HepG2 (cell line): ENCODE results near the gene HMBS. TPM values are rescaled to one million over a fixed set of nuclear protein-coding genes. Genes with fewer than 3 reads are reported as not detected.

ENCODE experiments used
- BORCS8-MEF2B ChIP-seq: sonication (generic); formaldehyde crosslinking; IDR thresholded peaks from 2 replicates; pipeline ENCODE4 v1.8.0; 2022; ENCODE audit warnings: mild to moderate bottlenecking, missing genetic modification reagents
- FIP1L1 ChIP-seq: fragments of 200-400 bp; formaldehyde crosslinking; IDR thresholded peaks from 2 replicates; pipeline ENCODE4 v1.6.1; 2018; ENCODE audit warnings: low read depth, mild to moderate bottlenecking, low read length, moderate library complexity, borderline replicate concordance; ENCODE audit not compliant: insufficient read depth
- NFAT5 ChIP-seq: sonication (generic); formaldehyde crosslinking; IDR thresholded peaks from 2 replicates; pipeline ENCODE4 v1.4.0; 2020; ENCODE audit warnings: missing genetic modification reagents
- RARG ChIP-seq: sonication (generic); formaldehyde crosslinking; IDR thresholded peaks from 2 replicates; pipeline ENCODE4 v1.4.0; 2020; ENCODE audit warnings: low read depth, mild to moderate bottlenecking, missing genetic modification reagents
- SKIL ChIP-seq: sonication (generic); formaldehyde crosslinking; IDR thresholded peaks from 2 replicates; pipeline ENCODE4 v1.8.0; 2022; ENCODE audit warnings: missing genetic modification reagents, mild to moderate bottlenecking, moderate library complexity, borderline replicate concordance
- ZBTB3 ChIP-seq: sonication (generic); formaldehyde crosslinking; IDR thresholded peaks from 2 replicates; pipeline ENCODE4 v1.4.0; 2020; ENCODE audit warnings: low read depth, mild to moderate bottlenecking, moderate library complexity, missing genetic modification reagents, borderline replicate concordance
- ZNF264 ChIP-seq: sonication (generic); formaldehyde crosslinking; IDR thresholded peaks from 2 replicates; pipeline ENCODE4 v1.4.0; 2020; ENCODE audit warnings: missing genetic modification reagents
- ZNF329 ChIP-seq: sonication (generic); formaldehyde crosslinking; IDR thresholded peaks from 2 replicates; pipeline ENCODE4 v1.9.0; 2021; ENCODE audit warnings: low read depth, mild to moderate bottlenecking, missing genetic modification reagents
- ZNF407 ChIP-seq: sonication (generic); formaldehyde crosslinking; IDR thresholded peaks from one replicate; pipeline ENCODE4 v1.5.1; 2020; ENCODE audit warnings: mild to moderate bottlenecking, missing genetic modification reagents; ENCODE audit errors: not compliant biosample characterization
- ZNF562 ChIP-seq: sonication (generic); formaldehyde crosslinking; IDR thresholded peaks from 2 replicates; pipeline ENCODE4 v1.8.0; 2022; ENCODE audit warnings: missing genetic modification reagents, borderline replicate concordance
- polyA plus RNA-seq, 8 experiments: library from polyadenylated mRNA; depleted of rRNA in 3 of 8; stranded (reverse) in 7 of 8; unstranded in 1 of 8; fragments of >200 nt; fragmentation: Illumina TruSeq in 4 of 8; extraction: Trizol in 4 of 8; gene quantifications; 2 replicates each; pipeline versions ENCODE4 v1.2.1 to v1.2.3, GENCODE V29; 2011 to 2016; ENCODE audit warnings: low read depth in 4 of 8, missing spikeins in 1 of 8, mixed read lengths in 1 of 8; ENCODE audit not compliant: insufficient read depth in 1 of 8
- total RNA-seq, 5 experiments: library from RNA; depleted of rRNA; stranded (reverse); fragments of >200 nt; fragmentation: Illumina TruSeq; extraction: Trizol; gene quantifications; 2 replicates each; pipeline ENCODE4 v1.2.3, GENCODE V29; 2016; ENCODE audit warnings: low read depth in 1 of 5

Gene HMBS
- total and polyA plus RNA-seq, 2 of the 13 experiments (the other 11 are each of a cell fraction or from before 2014, with no cell fraction given) = 9.4 to 46.9 TPM

GRCh38 chr11:119095066-119095880 lies 10.6 kb downstream of the HMBS start (continued):
- TF ChIP-seq NFAT5 (CRISPR knock-in tag) = no peak
- TF ChIP-seq FIP1L1 = no peak
- no peak for TF ChIP-seq RARG (CRISPR knock-in tag)
- TF ChIP-seq SKIL (CRISPR knock-in tag) = 0 out of 2 replicates have a peak, but pooled peaks have one; percentile 71
- peak; percentile 88; the same call in 1 of the 2 replicates for TF ChIP-seq ZNF562 (CRISPR knock-in tag)
- TF ChIP-seq ZNF264 (CRISPR knock-in tag) = peak; percentile 25; the same call in 1 of the 2 replicates
- TF ChIP-seq ZNF407 (CRISPR knock-in tag) = peak; percentile 81
- no peak for TF ChIP-seq ZNF329 (CRISPR knock-in tag)
- peak; percentile 98 for TF ChIP-seq BORCS8-MEF2B (CRISPR knock-in tag)
- TF ChIP-seq ZBTB3 = peak; percentile 63; the same call in 1 of the 2 replicates
